HCT116 (cell line): ENCODE results near the gene TMEM209. TPM values are rescaled to one million over a fixed set of nuclear protein-coding genes. Genes with fewer than 3 reads are reported as not detected.

Experiments
- ATAC-seq: fragments of 200-7000 bp; cut with Tn5 transposase; 2 replicates; pipeline ENCODE4 v1.9.1; 2020; ENCODE audit warnings: mild to moderate bottlenecking, moderate library complexity
- BruUV-seq: library from RNA; stranded (reverse); fragments of 400-500 nt; replicated peaks from 2 replicates; lab custom pipeline; 2021; lab: Mats Ljungman, UMichigan
- CTCF ChIA-PET: fragments of 300-600 bp; sonication (Branson Sonifier 250); formaldehyde crosslinking; loops from one replicate; lab custom pipeline; 2021; ENCODE audit warnings: antibody characterized with exemption; lab: Charles Lee
- POLR2A ChIA-PET: fragments of 300-600, 350-600 bp; sonication (Branson Sonifier 250); formaldehyde crosslinking; loops from one replicate; lab custom pipeline; 2021; ENCODE audit warnings: antibody characterized with exemption; lab: Charles Lee
- RAD21 ChIA-PET, 2 experiments: fragments of 300-600 bp; sonication (Branson Sonifier 250); formaldehyde crosslinking; loops; one replicate each; lab custom pipeline; 2023; ENCODE audit warnings: low total read pairs in 2 of 2; ENCODE audit not compliant: uncharacterized antibody in 2 of 2, unreplicated experiment in 2 of 2, low non-redundant PET in 1 of 2; lab: Charles Lee
- DNase-seq: peaks from one replicate; pipeline ENCODE4 v3.0.0-alpha.2; 2010; ENCODE audit warnings: low read depth, low spot score
- H2AFZ ChIP-seq: fragments of 200-600 bp; shearing (Covaris generic), sonication (generic); 2 replicates; pipeline ENCODE4 v1.6.1; 2017; ENCODE audit warnings: low read depth, mixed run types, mixed read lengths, antibody characterized with exemption, low read length; ENCODE audit not compliant: poor library complexity, severe bottlenecking
- H3K27ac ChIP-seq: 2 replicates; pipeline ENCODE4 v1.5.1; 2012; ENCODE audit warnings: low read depth, low read length
- H3K27me3 ChIP-seq: fragments of 200-600 bp; sonication (generic); 2 replicates; pipeline ENCODE4 v1.6.1; 2016; ENCODE audit warnings: mixed run types, low read length, mixed read lengths; ENCODE audit not compliant: insufficient read depth
- H3K36me3 ChIP-seq, 2 experiments: fragments of 200-500 bp in 1 of 2; fragments of 200-600 bp in 1 of 2; sonication (Bioruptor generic) in 1 of 2; sonication (generic) in 1 of 2; 2 replicates each; pipeline versions ENCODE4 v1.5.1 to v1.6.1; 2014 to 2016; ENCODE audit warnings: low read length in 2 of 2, inconsistent platforms in 1 of 2, mixed read lengths in 1 of 2, mixed run types in 1 of 2; ENCODE audit not compliant: insufficient read depth in 2 of 2, control insufficient read depth in 1 of 2
- H3K4me1 ChIP-seq, 2 experiments: fragments of 200-600 bp in 1 of 2; sonication (generic) in 1 of 2; 2 replicates each; pipeline versions ENCODE4 v1.5.1 to v1.6.1; 2012 to 2017; ENCODE audit warnings: low read length in 2 of 2, inconsistent platforms in 1 of 2, mild to moderate bottlenecking in 1 of 2, mixed read lengths in 1 of 2, mixed run types in 1 of 2, moderate library complexity in 1 of 2; ENCODE audit not compliant: insufficient read depth in 2 of 2, control insufficient read depth in 1 of 2
- H3K4me2 ChIP-seq: fragments of 200-600 bp; sonication (generic); 2 replicates; pipeline ENCODE4 v1.6.1; 2017; ENCODE audit warnings: mixed run types, low read length, mixed read lengths
- H3K4me3 ChIP-seq, 2 experiments: fragments of 200-600 bp in 1 of 2; sonication (generic) in 1 of 2; replicated peaks in 1 of 2; 2 replicates each; pipeline ENCODE4 v1.5.1; 2011 to 2016; ENCODE audit warnings: low read length in 2 of 2, control low read depth in 1 of 2, low read depth in 1 of 2, mild to moderate bottlenecking in 1 of 2, mixed read lengths in 1 of 2, mixed run types in 1 of 2
- H3K79me2 ChIP-seq: fragments of 200-600 bp; sonication (generic); 2 replicates; pipeline ENCODE4 v1.6.1; 2017; ENCODE audit warnings: mild to moderate bottlenecking, mixed run types, low read length, moderate library complexity, mixed read lengths; ENCODE audit not compliant: insufficient read depth
- H3K9ac ChIP-seq: fragments of 200-600 bp; sonication (generic); 2 replicates; pipeline ENCODE4 v1.6.1; 2016; ENCODE audit warnings: low read length, mixed read lengths
- H3K9me2 ChIP-seq: fragments of 200-600 bp; sonication (generic), shearing (Covaris generic); 2 replicates; pipeline ENCODE4 v1.6.1; 2017; ENCODE audit warnings: mixed run types, mild to moderate bottlenecking, moderate library complexity; ENCODE audit not compliant: insufficient read depth
- H3K9me3 ChIP-seq, 2 experiments: fragments of 200-500 bp in 1 of 2; fragments of 200-600 bp in 1 of 2; sonication (Bioruptor generic) in 1 of 2; sonication (generic) in 1 of 2; 2 replicates each; pipeline ENCODE4 v1.6.1; 2014 to 2017; ENCODE audit warnings: low read length in 2 of 2, mixed read lengths in 2 of 2, inconsistent platforms in 1 of 2, low read depth in 1 of 2, mild to moderate bottlenecking in 1 of 2, mixed run types in 1 of 2, moderate library complexity in 1 of 2; ENCODE audit not compliant: control insufficient read depth in 1 of 2, insufficient read depth in 1 of 2
- H4K20me1 ChIP-seq: fragments of 200-600 bp; sonication (generic), shearing (Covaris generic); 2 replicates; pipeline ENCODE4 v1.6.1; 2017; ENCODE audit warnings: mixed run types, mild to moderate bottlenecking, moderate library complexity; ENCODE audit not compliant: insufficient read depth
- CBX3 ChIP-seq: IDR thresholded peaks from 2 replicates; pipeline ENCODE4 v1.6.1; 2012; ENCODE audit warnings: low read depth
- CEBPB ChIP-seq: IDR thresholded peaks from 2 replicates; pipeline ENCODE4 v1.6.1; 2012; ENCODE audit warnings: low read depth
- EGR1 ChIP-seq: IDR thresholded peaks from 2 replicates; pipeline ENCODE4 v1.6.1; 2012; ENCODE audit warnings: low read depth
- ELF1 ChIP-seq: IDR thresholded peaks from 2 replicates; pipeline ENCODE4 v1.6.1; 2012; ENCODE audit warnings: low read depth, borderline replicate concordance
- EZH2phosphoT487 ChIP-seq: fragments of 200-600 bp; IDR thresholded peaks from 2 replicates; pipeline ENCODE4 v1.6.1; 2018; ENCODE audit warnings: antibody characterized with exemption, borderline replicate concordance
- FOSL1 ChIP-seq: IDR thresholded peaks from 2 replicates; pipeline ENCODE4 v1.6.1; 2012; ENCODE audit warnings: low read depth
- JUND ChIP-seq: IDR thresholded peaks from 2 replicates; pipeline ENCODE4 v1.6.1; 2012
- POLR2A ChIP-seq: IDR thresholded peaks from 2 replicates; pipeline ENCODE4 v1.7.0; 2011; ENCODE audit warnings: borderline replicate concordance; ENCODE audit not compliant: insufficient read depth, insufficient read length; ENCODE audit errors: extremely low read depth
- POLR2AphosphoS5 ChIP-seq: IDR thresholded peaks from 2 replicates; pipeline ENCODE4 v1.6.1; 2011; ENCODE audit warnings: mild to moderate bottlenecking, low read depth, low read length, moderate library complexity
- RAD21 ChIP-seq: IDR thresholded peaks from 2 replicates; pipeline ENCODE4 v1.6.1; 2012; ENCODE audit warnings: low read depth, mild to moderate bottlenecking
- SRF ChIP-seq: IDR thresholded peaks from 2 replicates; pipeline ENCODE4 v1.6.1; 2012; ENCODE audit warnings: low read depth
- TCF7L2 ChIP-seq: IDR thresholded peaks from 2 replicates; pipeline ENCODE4 v1.7.0; 2011; ENCODE audit warnings: borderline replicate concordance, inconsistent platforms; ENCODE audit not compliant: insufficient read depth, insufficient read length; ENCODE audit errors: extremely low read depth
- YY1 ChIP-seq: IDR thresholded peaks from 2 replicates; pipeline ENCODE4 v1.6.1; 2011; ENCODE audit warnings: low read length, low read depth, moderate library complexity, mild to moderate bottlenecking; ENCODE audit not compliant: insufficient replicate concordance; ENCODE audit errors: extremely low read depth
- ZFX ChIP-seq: fragments of 450-650 bp; IDR thresholded peaks from 2 replicates; pipeline ENCODE4 v1.6.1; 2017
- ZNF274 ChIP-seq: fragments of 200-500 bp; sonication (Bioruptor generic); IDR thresholded peaks from 2 replicates; pipeline ENCODE4 v1.6.1; 2014; ENCODE audit warnings: mild to moderate bottlenecking, low read depth, low read length, inconsistent platforms
- intact Hi-C: fragments of 100-400 bp; cut with micrococcal nuclease; formaldehyde crosslinking; loops from 2 replicates; pipeline ENCODE4 v1.10.0; 2022
- total RNA-seq: library from RNA; stranded (reverse); gene quantifications from one replicate; pipeline ENCODE4 v1.2.1, GENCODE V29; 2021; ENCODE audit not compliant: unreplicated experiment
- TF ChIP-seq, protein P1 (sequence below): IDR thresholded peaks from 2 replicates; pipeline ENCODE4 v1.6.1; 2012; ENCODE audit warnings: low read depth
- TF ChIP-seq, protein P2 (sequence below), 3 experiments: fragments of 200-600 bp in 1 of 3; sonication (generic) in 1 of 3; IDR thresholded peaks in 2 of 3; conservative IDR thresholded peaks in 1 of 3; 2 replicates each; pipeline ENCODE4 v1.5.1; 2012 to 2017; ENCODE audit warnings: low read depth in 2 of 3, low read length in 2 of 3, antibody characterized with exemption in 1 of 3, borderline replicate concordance in 1 of 3, control low read depth in 1 of 3, mild to moderate bottlenecking in 1 of 3, mixed read lengths in 1 of 3, mixed run types in 1 of 3, moderate library complexity in 1 of 3; ENCODE audit not compliant: insufficient read depth in 1 of 3
- TF ChIP-seq, protein P3 (sequence below): IDR thresholded peaks from 2 replicates; pipeline ENCODE4 v1.6.1; 2011; ENCODE audit warnings: mild to moderate bottlenecking, low read length, moderate library complexity; ENCODE audit not compliant: insufficient replicate concordance; ENCODE audit errors: extremely low read depth
- TF ChIP-seq, protein P4 (sequence below): IDR thresholded peaks from 2 replicates; pipeline ENCODE4 v1.6.1; 2012

The TMEM209 gene
- total RNA-seq, 1 experiment from 2014 or later = 35.8 TPM

DNA sequence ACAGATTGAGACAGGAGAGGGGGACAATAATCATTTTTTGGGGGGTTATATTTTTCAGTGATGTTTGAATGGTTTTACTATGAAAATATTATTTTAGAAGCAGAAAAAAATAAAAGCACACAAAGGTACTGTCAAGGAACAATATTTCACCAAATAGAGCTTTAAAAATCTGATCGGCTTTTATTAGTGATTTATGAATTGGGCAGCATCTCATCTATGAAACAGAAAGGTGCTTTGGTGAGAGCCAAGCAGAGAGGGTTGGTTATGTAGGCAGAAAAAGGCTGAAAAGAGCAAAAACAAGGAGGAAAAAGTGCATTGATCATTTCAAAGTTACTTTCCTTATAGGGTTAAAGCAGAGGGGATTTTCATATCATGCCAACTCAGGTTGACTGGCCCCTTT, 35.0 kb upstream of the TMEM209 start:
- intact Hi-C loops = loop anchor here (5.0 to 10.0 kb wide), 3 partner anchors 288 to 592 kb away; partner anchors contain the start of gene UBE2H
- POLR2A ChIA-PET = no interaction called here

More for the DNA sequence above, 35.0 kb upstream of the TMEM209 start:
- DNase-seq = no peak
- no peak for ATAC-seq
- no peaks in the 10 kb centered on the region for H3K9me2 ChIP-seq
- H3K79me2 ChIP-seq = no peaks in the 10 kb centered on the region
- no peaks in the 10 kb centered on the region for H3K36me3 ChIP-seq
- BruUV-seq = no TSS peak
- no peak for TF ChIP-seq ELF1
- TF ChIP-seq CBX3 = no peak
- TF ChIP-seq, protein P1, sequence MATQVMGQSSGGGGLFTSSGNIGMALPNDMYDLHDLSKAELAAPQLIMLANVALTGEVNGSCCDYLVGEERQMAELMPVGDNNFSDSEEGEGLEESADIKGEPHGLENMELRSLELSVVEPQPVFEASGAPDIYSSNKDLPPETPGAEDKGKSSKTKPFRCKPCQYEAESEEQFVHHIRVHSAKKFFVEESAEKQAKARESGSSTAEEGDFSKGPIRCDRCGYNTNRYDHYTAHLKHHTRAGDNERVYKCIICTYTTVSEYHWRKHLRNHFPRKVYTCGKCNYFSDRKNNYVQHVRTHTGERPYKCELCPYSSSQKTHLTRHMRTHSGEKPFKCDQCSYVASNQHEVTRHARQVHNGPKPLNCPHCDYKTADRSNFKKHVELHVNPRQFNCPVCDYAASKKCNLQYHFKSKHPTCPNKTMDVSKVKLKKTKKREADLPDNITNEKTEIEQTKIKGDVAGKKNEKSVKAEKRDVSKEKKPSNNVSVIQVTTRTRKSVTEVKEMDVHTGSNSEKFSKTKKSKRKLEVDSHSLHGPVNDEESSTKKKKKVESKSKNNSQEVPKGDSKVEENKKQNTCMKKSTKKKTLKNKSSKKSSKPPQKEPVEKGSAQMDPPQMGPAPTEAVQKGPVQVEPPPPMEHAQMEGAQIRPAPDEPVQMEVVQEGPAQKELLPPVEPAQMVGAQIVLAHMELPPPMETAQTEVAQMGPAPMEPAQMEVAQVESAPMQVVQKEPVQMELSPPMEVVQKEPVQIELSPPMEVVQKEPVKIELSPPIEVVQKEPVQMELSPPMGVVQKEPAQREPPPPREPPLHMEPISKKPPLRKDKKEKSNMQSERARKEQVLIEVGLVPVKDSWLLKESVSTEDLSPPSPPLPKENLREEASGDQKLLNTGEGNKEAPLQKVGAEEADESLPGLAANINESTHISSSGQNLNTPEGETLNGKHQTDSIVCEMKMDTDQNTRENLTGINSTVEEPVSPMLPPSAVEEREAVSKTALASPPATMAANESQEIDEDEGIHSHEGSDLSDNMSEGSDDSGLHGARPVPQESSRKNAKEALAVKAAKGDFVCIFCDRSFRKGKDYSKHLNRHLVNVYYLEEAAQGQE = no peak
- TF ChIP-seq, protein P2, sequence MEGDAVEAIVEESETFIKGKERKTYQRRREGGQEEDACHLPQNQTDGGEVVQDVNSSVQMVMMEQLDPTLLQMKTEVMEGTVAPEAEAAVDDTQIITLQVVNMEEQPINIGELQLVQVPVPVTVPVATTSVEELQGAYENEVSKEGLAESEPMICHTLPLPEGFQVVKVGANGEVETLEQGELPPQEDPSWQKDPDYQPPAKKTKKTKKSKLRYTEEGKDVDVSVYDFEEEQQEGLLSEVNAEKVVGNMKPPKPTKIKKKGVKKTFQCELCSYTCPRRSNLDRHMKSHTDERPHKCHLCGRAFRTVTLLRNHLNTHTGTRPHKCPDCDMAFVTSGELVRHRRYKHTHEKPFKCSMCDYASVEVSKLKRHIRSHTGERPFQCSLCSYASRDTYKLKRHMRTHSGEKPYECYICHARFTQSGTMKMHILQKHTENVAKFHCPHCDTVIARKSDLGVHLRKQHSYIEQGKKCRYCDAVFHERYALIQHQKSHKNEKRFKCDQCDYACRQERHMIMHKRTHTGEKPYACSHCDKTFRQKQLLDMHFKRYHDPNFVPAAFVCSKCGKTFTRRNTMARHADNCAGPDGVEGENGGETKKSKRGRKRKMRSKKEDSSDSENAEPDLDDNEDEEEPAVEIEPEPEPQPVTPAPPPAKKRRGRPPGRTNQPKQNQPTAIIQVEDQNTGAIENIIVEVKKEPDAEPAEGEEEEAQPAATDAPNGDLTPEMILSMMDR (IDR thresholded peaks at IDR 0.05 in 2 of 3, conservative IDR thresholded peaks at IDR 0.05 in 1 of 3; ENCODE audit: borderline replicate concordance in 1 of 3, insufficient read depth in 1 of 3, low read depth in 2 of 3, low read length in 2 of 3) = no peak
- TF ChIP-seq EZH2phosphoT487 = no peak
- TF ChIP-seq, protein P3, sequence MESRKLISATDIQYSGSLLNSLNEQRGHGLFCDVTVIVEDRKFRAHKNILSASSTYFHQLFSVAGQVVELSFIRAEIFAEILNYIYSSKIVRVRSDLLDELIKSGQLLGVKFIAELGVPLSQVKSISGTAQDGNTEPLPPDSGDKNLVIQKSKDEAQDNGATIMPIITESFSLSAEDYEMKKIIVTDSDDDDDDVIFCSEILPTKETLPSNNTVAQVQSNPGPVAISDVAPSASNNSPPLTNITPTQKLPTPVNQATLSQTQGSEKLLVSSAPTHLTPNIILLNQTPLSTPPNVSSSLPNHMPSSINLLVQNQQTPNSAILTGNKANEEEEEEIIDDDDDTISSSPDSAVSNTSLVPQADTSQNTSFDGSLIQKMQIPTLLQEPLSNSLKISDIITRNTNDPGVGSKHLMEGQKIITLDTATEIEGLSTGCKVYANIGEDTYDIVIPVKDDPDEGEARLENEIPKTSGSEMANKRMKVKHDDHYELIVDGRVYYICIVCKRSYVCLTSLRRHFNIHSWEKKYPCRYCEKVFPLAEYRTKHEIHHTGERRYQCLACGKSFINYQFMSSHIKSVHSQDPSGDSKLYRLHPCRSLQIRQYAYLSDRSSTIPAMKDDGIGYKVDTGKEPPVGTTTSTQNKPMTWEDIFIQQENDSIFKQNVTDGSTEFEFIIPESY = no peak
- no peak for TF ChIP-seq ZNF274
- TF ChIP-seq POLR2AphosphoS5 = no peak
- no peak for TF ChIP-seq POLR2A
- no peak for TF ChIP-seq EGR1
- TF ChIP-seq FOSL1 = no peak
- TF ChIP-seq TCF7L2 = no peak
- TF ChIP-seq CEBPB = no peak
- TF ChIP-seq ZFX = no peak
- no peak for TF ChIP-seq SRF
- no peak for TF ChIP-seq RAD21
- TF ChIP-seq JUND = no peak
- no peak for TF ChIP-seq YY1
- TF ChIP-seq, protein P4, sequence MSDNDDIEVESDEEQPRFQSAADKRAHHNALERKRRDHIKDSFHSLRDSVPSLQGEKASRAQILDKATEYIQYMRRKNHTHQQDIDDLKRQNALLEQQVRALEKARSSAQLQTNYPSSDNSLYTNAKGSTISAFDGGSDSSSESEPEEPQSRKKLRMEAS = no peak
- no peaks in the 10 kb centered on the region for H4K20me1 ChIP-seq
- no peak overlapping the region for H3K4me2 ChIP-seq
- H3K27me3 ChIP-seq = no peaks in the 10 kb centered on the region
- no peaks in the 10 kb centered on the region for H3K4me1 ChIP-seq
- H2AFZ ChIP-seq = peak overlapping the region; percentile 25
- ChIA-PET RAD21 (no interaction called here), CTCF (interaction anchor here (0.7 to 2.9 kb wide), 3 partner anchors 317 to 518 kb away, joined by 3 to 11 read pairs (median 3); no protein-coding TSS in a partner anchor)
- no peak overlapping the region for H3K27ac ChIP-seq
- no peaks in the 10 kb centered on the region for H3K9me3 ChIP-seq
- H3K9ac ChIP-seq = no peak overlapping the region
- H3K4me3 ChIP-seq = no peak overlapping the region
